AML-193 (cell line): Measurements from ENCODE around the gene UBE2I.

Experiments used
- DNase-seq, 2 experiments: peaks; one replicate each; lab custom pipeline; 2025; lab: John Stamatoyannopoulos, UW

UBE2I gene

GRCh38 chr16:1343428-1344242 is 34.2 kb downstream of the UBE2I start:
- DNase-seq, result no peak

- DNase-seq, result no peak
These were observed 35.1 kb downstream of the UBE2I start for GRCh38 chr16:1344499-1344898.

- DNase-seq, result no peak
These were observed 35.7 kb downstream of the UBE2I start for GRCh38 chr16:1345087-1345486.

- no peak for DNase-seq
These were observed 36.4 kb downstream of the UBE2I start for GRCh38 chr16:1345651-1346421.

GRCh38 chr16:1346422-1347285 is 37.2 kb downstream of the UBE2I start:
- DNase-seq, result no peak

- no peak for DNase-seq
These were observed 37.9 kb downstream of the UBE2I start for GRCh38 chr16:1347286-1347855.

GRCh38 chr16:1347962-1348361 is 38.5 kb downstream of the UBE2I start:
- no peak for DNase-seq

GRCh38 chr16:1348441-1348840 is 39.0 kb downstream of the UBE2I start:
- DNase-seq, result no peak

- DNase-seq, result no peak
These were observed 39.5 kb downstream of the UBE2I start for GRCh38 chr16:1348926-1349325.

- DNase-seq, result no peak
These were observed 39.9 kb downstream of the UBE2I start for GRCh38 chr16:1349351-1349750.

- DNase-seq, result no peak
These were observed 40.5 kb downstream of the UBE2I start for GRCh38 chr16:1349951-1350350.

GRCh38 chr16:1350691-1351090 is 41.3 kb downstream of the UBE2I start:
- no peak for DNase-seq

GRCh38 chr16:1351215-1351581 is 41.8 kb downstream of the UBE2I start:
- no peak for DNase-seq

- DNase-seq, result peak; percentile 72 to 75
These were observed 42.3 kb downstream of the UBE2I start, which contains the start of the genes GNPTG and TSR3 for GRCh38 chr16:1351582-1352362. GNPTG (plus strand) TSS chr16:1351931; CDS start chr16:1351966, 35 bp downstream. TSR3 (minus strand) TSS chr16:1351878; CDS start chr16:1351804, 74 bp downstream.

- DNase-seq, result no peak
These were observed 45.5 kb downstream of the UBE2I start for GRCh38 chr16:1354815-1355540.

- DNase-seq, result no peak
These were observed 46.2 kb downstream of the UBE2I start for GRCh38 chr16:1355591-1355990.

- DNase-seq, result no peak
These were observed 46.8 kb downstream of the UBE2I start for GRCh38 chr16:1356061-1356900.

GRCh38 chr16:1357906-1358566 is 48.6 kb downstream of the UBE2I start:
- DNase-seq, result no peak
